ENCODE results near the gene PIAS4. TPM values are rescaled to one million over a fixed set of nuclear protein-coding genes. Genes with fewer than 3 reads are reported as not detected.
A peak's percentile ranks its signal among the peaks of the same experiment; 100 is the strongest.

Gene PIAS4
- total RNA-seq, 1 experiment from 2014 or later, result 29.3 TPM

DNA sequence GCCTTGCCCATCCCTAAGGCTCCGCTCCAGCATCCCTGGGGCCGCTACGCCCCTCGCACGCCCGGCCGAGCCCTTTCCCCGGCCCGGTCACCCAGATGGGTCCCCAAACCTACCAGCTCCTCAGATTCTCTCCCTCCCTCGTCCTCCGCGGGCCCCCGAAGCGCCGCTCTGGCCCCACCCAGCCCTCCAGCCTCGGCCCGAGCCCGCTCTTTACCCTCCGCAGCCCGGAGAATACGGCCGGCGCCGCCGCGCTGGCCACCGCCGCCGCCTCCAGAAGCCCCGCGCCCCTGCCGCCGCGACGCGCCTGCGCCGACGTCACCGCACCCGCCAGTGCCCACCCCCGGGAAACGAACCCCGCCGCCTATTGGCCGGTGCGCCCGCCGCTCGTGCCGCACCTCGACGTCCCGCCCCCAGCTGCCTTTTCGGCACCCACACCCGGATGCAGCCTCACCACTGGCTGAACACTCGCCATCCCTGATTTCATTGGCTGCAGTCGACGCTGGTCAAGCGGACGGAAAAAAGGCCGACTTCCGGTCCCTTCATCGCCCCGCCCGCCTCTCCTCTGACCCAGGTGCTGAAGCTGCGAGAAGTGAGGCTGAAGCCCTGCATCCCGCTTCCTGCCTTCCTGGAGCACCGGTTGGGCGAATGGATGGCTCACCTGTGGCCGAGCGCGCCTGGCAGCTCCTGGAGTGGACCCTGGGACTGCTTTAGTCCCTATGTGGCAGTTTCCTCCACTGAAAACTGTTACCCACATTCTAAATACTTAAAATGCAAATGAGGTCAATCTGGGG lies 36.5 kb upstream of the PIAS4 start, which contains the start of gene DAPK3:
Gene DAPK3 (minus strand): TSS at position 292 of the 791 bp plus-strand sequence. CDS start 1,364 bp downstream, outside the sequence.
- Mint-ChIP-seq H3K36me3 (ENCODE audit: insufficient read depth, unreplicated experiment) (peaks cover 68% of the 10 kb centered on the region), H3K27ac (ENCODE audit: unreplicated experiment) (peak within 1 kb of the TSS; percentile 72), H3K9me3 (ENCODE audit: low read depth, unreplicated experiment) (no peaks in the 10 kb centered on the region), H3K27me3 (ENCODE audit: unreplicated experiment) (no peaks in the 10 kb centered on the region), H3K4me1 (ENCODE audit: low read depth, unreplicated experiment) (peaks cover 14% of the 10 kb centered on the region), H3K4me3 (ENCODE audit: low read depth, unreplicated experiment) (peak within 1 kb of the TSS; percentile 78)
- TF ChIP-seq, protein P1, sequence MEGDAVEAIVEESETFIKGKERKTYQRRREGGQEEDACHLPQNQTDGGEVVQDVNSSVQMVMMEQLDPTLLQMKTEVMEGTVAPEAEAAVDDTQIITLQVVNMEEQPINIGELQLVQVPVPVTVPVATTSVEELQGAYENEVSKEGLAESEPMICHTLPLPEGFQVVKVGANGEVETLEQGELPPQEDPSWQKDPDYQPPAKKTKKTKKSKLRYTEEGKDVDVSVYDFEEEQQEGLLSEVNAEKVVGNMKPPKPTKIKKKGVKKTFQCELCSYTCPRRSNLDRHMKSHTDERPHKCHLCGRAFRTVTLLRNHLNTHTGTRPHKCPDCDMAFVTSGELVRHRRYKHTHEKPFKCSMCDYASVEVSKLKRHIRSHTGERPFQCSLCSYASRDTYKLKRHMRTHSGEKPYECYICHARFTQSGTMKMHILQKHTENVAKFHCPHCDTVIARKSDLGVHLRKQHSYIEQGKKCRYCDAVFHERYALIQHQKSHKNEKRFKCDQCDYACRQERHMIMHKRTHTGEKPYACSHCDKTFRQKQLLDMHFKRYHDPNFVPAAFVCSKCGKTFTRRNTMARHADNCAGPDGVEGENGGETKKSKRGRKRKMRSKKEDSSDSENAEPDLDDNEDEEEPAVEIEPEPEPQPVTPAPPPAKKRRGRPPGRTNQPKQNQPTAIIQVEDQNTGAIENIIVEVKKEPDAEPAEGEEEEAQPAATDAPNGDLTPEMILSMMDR (IDR thresholded peaks at IDR 0.05; ENCODE audit: unreplicated experiment), result no peak
- DNase-seq, result peak; percentile 95
- no TSS peak for BruUV-seq (replicated peaks)
- intact Hi-C loops (cut with micrococcal nuclease; ENCODE audit: unreplicated experiment), result no loop called here
- CTCF ChIA-PET, result interaction anchor here (1.0 to 1.2 kb wide), 2 partner anchors 17 to 118 kb away, joined by 3 to 6 read pairs; no protein-coding TSS in a partner anchor

DNA sequence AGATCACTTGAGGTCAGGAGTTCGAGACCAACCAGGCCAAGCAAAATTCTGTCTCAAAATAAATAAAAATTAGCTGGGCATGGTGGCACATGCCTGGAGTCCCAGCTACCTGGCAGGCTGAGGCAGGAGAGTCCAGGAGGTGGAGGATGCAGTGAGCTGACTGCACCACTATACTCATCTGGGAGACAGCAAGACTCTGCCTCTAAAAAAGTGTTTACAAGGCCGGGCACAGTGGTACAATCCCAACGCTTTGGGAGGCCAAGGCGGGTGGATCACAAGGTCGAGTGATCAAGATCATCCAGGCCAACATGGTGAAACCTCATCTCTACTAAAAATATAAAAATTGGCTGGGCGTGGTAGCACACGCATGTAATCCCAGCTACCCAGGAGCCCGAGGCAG lies 32.4 kb upstream of the PIAS4 start:
- no peak overlapping the region for H3K27ac Mint-ChIP-seq (ENCODE audit: unreplicated experiment)
- intact Hi-C loops (cut with micrococcal nuclease; ENCODE audit: unreplicated experiment), result no loop called here
- no peaks in the 10 kb centered on the region for H3K27me3 Mint-ChIP-seq (ENCODE audit: unreplicated experiment)
- TF ChIP-seq, protein P1 (IDR thresholded peaks at IDR 0.05; ENCODE audit: unreplicated experiment), result no peak
- peaks cover 3% of the 10 kb centered on the region for H3K4me1 Mint-ChIP-seq (ENCODE audit: low read depth, unreplicated experiment)
- BruUV-seq (replicated peaks), result no TSS peak
- DNase-seq, result no peak
- H3K36me3 Mint-ChIP-seq (ENCODE audit: insufficient read depth, unreplicated experiment), result peaks cover 77% of the 10 kb centered on the region
- H3K9me3 Mint-ChIP-seq (ENCODE audit: low read depth, unreplicated experiment), result no peaks in the 10 kb centered on the region
- no peak overlapping the region for H3K4me3 Mint-ChIP-seq (ENCODE audit: low read depth, unreplicated experiment)
- CTCF ChIA-PET, result interaction anchor here (1.4 kb wide), 1 partner anchor 13 kb away, joined by 4 read pairs; no protein-coding TSS in a partner anchor

DNA sequence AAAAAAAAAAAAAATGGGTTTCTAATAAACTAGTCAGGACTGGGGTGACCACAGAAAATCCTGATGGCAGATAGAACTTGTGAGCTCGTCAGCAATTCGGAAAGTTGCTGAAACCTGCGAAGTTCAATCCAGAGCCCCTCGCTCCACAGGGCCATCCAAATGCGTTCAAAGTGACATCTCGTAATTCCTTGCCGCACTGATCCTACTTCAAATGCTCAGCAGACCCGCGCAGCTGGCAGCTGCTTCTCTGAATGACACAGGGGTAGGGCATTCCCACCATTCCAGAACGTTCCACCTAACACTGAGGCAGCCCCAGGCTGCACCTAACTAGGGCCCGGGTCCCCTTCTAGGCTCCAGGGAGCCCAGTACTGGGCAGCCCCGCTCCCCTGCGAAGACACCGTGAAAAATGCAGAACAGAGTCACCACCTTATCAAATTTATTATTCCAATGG lies 31.9 kb upstream of the PIAS4 start:
- BruUV-seq (replicated peaks), result no TSS peak
- no peaks in the 10 kb centered on the region for H3K9me3 Mint-ChIP-seq (ENCODE audit: low read depth, unreplicated experiment)
- TF ChIP-seq, protein P1 (IDR thresholded peaks at IDR 0.05; ENCODE audit: unreplicated experiment), result no peak
- H3K27ac Mint-ChIP-seq (ENCODE audit: unreplicated experiment), result no peak overlapping the region
- H3K4me3 Mint-ChIP-seq (ENCODE audit: low read depth, unreplicated experiment), result no peak overlapping the region
- intact Hi-C loops (cut with micrococcal nuclease; ENCODE audit: unreplicated experiment), result no loop called here
- no peak for DNase-seq
- no peaks in the 10 kb centered on the region for H3K4me1 Mint-ChIP-seq (ENCODE audit: low read depth, unreplicated experiment)
- peaks cover 73% of the 10 kb centered on the region for H3K36me3 Mint-ChIP-seq (ENCODE audit: insufficient read depth, unreplicated experiment)
- CTCF ChIA-PET, result interaction anchor here (1.4 kb wide), 1 partner anchor 12 kb away, joined by 4 read pairs; no protein-coding TSS in a partner anchor
- no peaks in the 10 kb centered on the region for H3K27me3 Mint-ChIP-seq (ENCODE audit: unreplicated experiment)

DNA sequence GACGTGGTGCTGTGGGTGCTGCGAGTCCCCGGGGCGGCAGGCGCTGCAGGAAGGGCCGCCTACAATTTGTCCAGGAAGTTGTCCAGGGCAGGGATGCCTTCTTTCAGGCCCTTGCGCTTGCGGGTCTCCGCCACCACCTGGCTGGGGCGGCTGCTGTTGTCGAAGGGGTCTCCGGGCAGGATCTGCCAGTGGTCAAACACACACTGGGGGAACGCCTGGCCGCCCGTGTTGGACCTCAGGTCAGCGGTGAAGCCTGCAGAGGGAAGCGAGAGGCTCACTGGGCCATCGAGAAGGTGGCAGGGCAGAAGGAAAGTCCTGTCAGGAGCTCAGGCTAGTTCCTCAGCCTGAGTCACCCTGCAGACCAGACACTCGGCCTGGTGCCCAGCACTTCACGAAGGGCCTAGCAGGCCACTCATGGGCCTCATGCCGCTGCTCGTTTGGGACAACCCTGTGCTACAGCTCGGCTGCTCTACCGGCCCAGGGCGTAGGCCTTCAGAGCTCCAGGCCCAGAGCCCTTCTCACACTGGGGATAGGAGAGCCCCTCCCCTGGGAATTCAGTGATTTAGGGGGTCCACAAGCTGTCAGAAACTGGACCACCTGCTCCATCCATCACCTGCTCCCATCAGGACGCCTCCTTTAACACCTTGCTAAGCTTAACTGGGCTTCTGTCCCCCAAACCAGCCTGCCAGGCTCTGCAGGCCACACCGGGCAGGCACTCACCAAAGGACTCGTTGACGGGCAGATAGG lies 30.9 kb upstream of the PIAS4 start:
- peak; percentile 54 for DNase-seq
- CTCF ChIA-PET, result interaction anchor here (1.0 kb wide), 1 partner anchor 11 kb away, joined by 3 read pairs; no protein-coding TSS in a partner anchor
- BruUV-seq (replicated peaks), result TSS peak; percentile 13
- no peak overlapping the region for H3K4me3 Mint-ChIP-seq (ENCODE audit: low read depth, unreplicated experiment)
- intact Hi-C loops (cut with micrococcal nuclease; ENCODE audit: unreplicated experiment), result no loop called here
- no peaks in the 10 kb centered on the region for H3K4me1 Mint-ChIP-seq (ENCODE audit: low read depth, unreplicated experiment)
- no peaks in the 10 kb centered on the region for H3K27me3 Mint-ChIP-seq (ENCODE audit: unreplicated experiment)
- H3K36me3 Mint-ChIP-seq (ENCODE audit: insufficient read depth, unreplicated experiment), result peaks cover 73% of the 10 kb centered on the region
- no peaks in the 10 kb centered on the region for H3K9me3 Mint-ChIP-seq (ENCODE audit: low read depth, unreplicated experiment)
- H3K27ac Mint-ChIP-seq (ENCODE audit: unreplicated experiment), result no peak overlapping the region
- TF ChIP-seq, protein P1 (IDR thresholded peaks at IDR 0.05; ENCODE audit: unreplicated experiment), result no peak

Data from Calu3 (cell line).